GM12872 (cell line): ENCODE measurements around the gene HMOX1.

Experiments
- CTCF ChIP-seq: IDR thresholded peaks from 3 replicates; pipeline ENCODE4 v1.5.1; 2011; ENCODE audit warnings: low read depth, mild to moderate bottlenecking, low read length, moderate library complexity; ENCODE audit not compliant: insufficient read depth

The HMOX1 gene

DNA sequence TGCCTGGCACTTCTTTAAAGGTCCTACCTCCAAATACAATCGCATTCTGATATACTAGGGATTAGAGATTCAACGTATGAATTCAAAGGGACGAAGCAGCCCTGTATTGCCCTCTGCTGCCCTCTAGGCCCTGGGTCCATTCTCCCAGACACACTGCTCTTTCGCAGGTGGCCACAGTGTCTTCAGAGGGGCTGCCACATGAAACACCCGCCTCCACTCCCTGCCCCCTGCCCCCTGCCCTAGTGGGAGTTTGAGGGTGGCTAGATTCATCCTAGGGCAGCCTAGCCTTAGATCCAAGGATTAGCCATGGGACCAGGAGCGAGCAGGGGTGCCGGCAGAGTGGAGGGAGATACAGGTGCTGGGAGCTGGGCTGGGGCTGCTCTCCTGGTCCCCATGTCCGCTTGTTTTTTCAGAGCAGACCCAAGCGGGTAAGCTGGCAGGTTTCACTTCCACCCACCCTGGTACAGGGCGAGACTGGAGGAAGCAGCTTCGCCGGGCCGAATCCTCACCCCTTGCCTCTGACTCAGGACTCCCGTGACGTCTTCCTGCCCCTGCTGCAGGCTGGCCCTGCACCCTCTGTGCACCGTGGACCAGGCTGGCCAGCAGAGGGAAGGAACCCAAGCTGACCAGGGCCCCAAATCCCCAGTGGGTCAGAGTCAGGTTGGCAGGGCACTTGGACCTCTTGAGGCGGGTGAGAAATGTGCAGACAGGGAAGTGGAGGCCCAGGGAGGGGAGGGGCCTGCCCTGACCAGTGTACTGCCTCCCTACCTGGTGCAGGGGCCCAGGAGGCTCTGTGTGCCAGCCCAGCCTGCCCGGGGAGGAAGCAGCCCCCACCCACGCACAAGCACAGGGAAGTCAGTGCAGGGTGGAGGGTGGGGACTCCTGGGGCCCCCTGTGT is 28.4 kb upstream of the HMOX1 start:
- TF ChIP-seq CTCF: peak; percentile 57

DNA sequence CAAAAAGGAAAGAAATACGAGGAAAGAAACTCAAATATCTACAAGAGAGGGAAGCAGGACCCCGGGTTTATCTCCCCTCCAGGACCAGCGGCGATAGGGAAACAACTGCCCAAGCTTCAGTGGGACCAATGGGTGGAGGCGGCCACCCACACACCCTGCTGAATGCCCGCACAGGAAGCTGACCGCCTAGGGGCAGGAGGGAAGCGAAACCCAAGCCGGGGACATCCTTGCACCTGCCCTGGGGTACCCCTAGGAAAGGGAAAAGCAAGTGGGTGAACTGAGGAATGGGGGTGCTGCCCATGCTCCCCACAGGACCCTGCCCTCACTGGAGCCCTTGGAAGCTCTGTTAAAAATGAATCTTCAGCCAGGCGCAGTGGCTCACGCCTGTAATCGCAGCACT is 27.6 kb upstream of the HMOX1 start:
- no peak for TF ChIP-seq CTCF

DNA sequence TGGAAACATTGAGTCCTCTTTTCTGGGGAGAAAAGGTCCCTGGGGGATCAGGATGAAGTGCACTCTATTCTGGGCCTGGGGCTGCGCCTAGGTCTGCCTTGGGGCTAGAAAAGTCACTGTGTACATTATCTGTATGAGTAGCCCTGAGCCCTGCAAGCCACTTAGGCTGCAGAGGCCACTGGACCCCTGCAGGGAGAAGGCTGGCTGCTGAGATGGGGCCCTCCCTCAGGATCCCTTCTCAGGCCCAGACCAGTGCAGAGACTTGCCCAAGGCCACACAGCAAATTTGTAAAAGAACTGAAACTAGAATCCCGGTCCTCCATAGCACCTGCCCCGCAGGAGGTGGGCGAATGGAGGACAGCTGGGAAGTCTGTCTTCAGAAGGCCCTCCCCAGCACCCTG is 26.8 kb upstream of the HMOX1 start:
- TF ChIP-seq CTCF: no peak

GRCh38 chr22:35357883-35358621 is 22.8 kb upstream of the HMOX1 start:
- TF ChIP-seq CTCF: no peak

GRCh38 chr22:35359380-35360065 is 21.4 kb upstream of the HMOX1 start:
- TF ChIP-seq CTCF: no peak

GRCh38 chr22:35361001-35361558 is 19.8 kb upstream of the HMOX1 start:
- TF ChIP-seq CTCF: no peak
